Small intestine (tissue), 7 donors: Measurements from ENCODE around the gene FBXW7. TPM values are rescaled to one million over a fixed set of nuclear protein-coding genes. Genes with fewer than 3 reads are reported as not detected.

Experiments used
- DNase-seq, 2 donors: peaks; one replicate each; pipeline versions ENCODE4 v3.0.0 to v3.0.0-alpha.2; 2013
- FAIRE-seq: peaks from 2 replicates; lab custom pipeline; 2012; peaks lifted over from hg19 to GRCh38; lab: Jason Lieb, UNC
- H3K27ac ChIP-seq, 3 donors: one replicate each; pipeline ENCODE4 v1.5.1; 2013; ENCODE audit warnings: low read length in 2 of 3, mild to moderate bottlenecking in 2 of 3, control low read depth in 1 of 3, inconsistent platforms in 1 of 3, low read depth in 1 of 3, moderate library complexity in 1 of 3
- H3K27me3 ChIP-seq, 3 donors: one replicate each; pipeline ENCODE4 v1.6.1; 2013; ENCODE audit warnings: low read length in 3 of 3, inconsistent platforms in 1 of 3; ENCODE audit not compliant: control insufficient read depth in 3 of 3, insufficient read depth in 3 of 3
- H3K36me3 ChIP-seq, 3 donors: one replicate each; pipeline ENCODE4 v1.6.1; 2013; ENCODE audit warnings: low read length in 3 of 3, inconsistent platforms in 1 of 3, low read depth in 1 of 3, mild to moderate bottlenecking in 1 of 3, moderate library complexity in 1 of 3; ENCODE audit not compliant: control insufficient read depth in 3 of 3, insufficient read depth in 2 of 3
- H3K4me1 ChIP-seq, 3 donors: one replicate each; pipeline ENCODE4 v1.6.1; 2013; ENCODE audit warnings: low read length in 2 of 3, inconsistent platforms in 1 of 3, low read depth in 1 of 3, mild to moderate bottlenecking in 1 of 3, moderate library complexity in 1 of 3; ENCODE audit not compliant: control insufficient read depth in 3 of 3, insufficient read depth in 2 of 3
- H3K4me3 ChIP-seq, 3 donors: one replicate each; pipeline ENCODE4 v1.5.1; 2013; ENCODE audit warnings: low read length in 3 of 3, control low read depth in 1 of 3, inconsistent platforms in 1 of 3, low read depth in 1 of 3, mild to moderate bottlenecking in 1 of 3, moderate library complexity in 1 of 3
- H3K9me3 ChIP-seq, 2 donors: one replicate each; pipeline ENCODE4 v1.6.1; 2013; ENCODE audit warnings: low read depth in 1 of 2, low read length in 1 of 2; ENCODE audit not compliant: control insufficient read depth in 2 of 2, insufficient read depth in 1 of 2
- WGBS, 3 donors: extraction: QIAGEN DNeasy Blood & Tissue Kit; methylation state at CpG; one replicate each; pipeline ENCODE4 v1.1.7; 2013; 5-methylcytosine and 5-hydroxymethylcytosine counted together
- polyA plus RNA-seq, 4 donors: library from polyadenylated mRNA; stranded (reverse) in 3 of 4; unstranded in 1 of 4; fragments of 200-250 nt in 3 of 4; fragments of 120-200 nt in 1 of 4; gene quantifications; one replicate each; pipeline versions ENCODE4 v1.2.1 to v1.2.3, GENCODE V29; 2013
- donor health status: healthy with polysubstance abuse.
- donor health status: control.
- donor health status: control.
- donor health status: Bipolar disorder and iron deficiency.
- donor health status: healthy.

The FBXW7 gene
- polyA plus RNA-seq, 4 donors, result 7.4 to 18.1 (median 8.7) TPM

GRCh38 chr4:152283801-152284470 is 252.0 kb downstream of the FBXW7 start:
- no peak for FAIRE-seq
- Histone ChIP-seq H3K27me3 (no peaks in the 10 kb centered on the region), H3K4me3 (no peak overlapping the region), H3K36me3 (no peaks in the 10 kb centered on the region), H3K4me1 (peaks cover 0 to 5% (median 0%) of the 10 kb centered on the region in 3 donors), H3K9me3 (no peaks in the 10 kb centered on the region), H3K27ac (no peak overlapping the region)
- no peak for DNase-seq
- WGBS, 3 donors, result 85 to 90% (median 87%) methylated on average over 2 of the region's 2 CpGs

- DNase-seq, result no peak
- H3K4me3 ChIP-seq, result no peak overlapping the region
These were observed 254.1 kb downstream of the FBXW7 start for GRCh38 chr4:152281822-152282221.

GRCh38 chr4:152281211-152281610 is 254.7 kb downstream of the FBXW7 start:
- Histone ChIP-seq H3K4me1 (peaks cover 0 to 21% (median 0%) of the 10 kb centered on the region in 3 donors), H3K36me3 (no peaks in the 10 kb centered on the region), H3K27me3 (no peaks in the 10 kb centered on the region), H3K9me3 (no peaks in the 10 kb centered on the region), H3K27ac (no peak overlapping the region), H3K4me3 (no peak overlapping the region)
- no peak for FAIRE-seq
- 89 to 98% (median 90%) methylated on average over 2 of the region's 2 CpGs for WGBS, 3 donors
- no peak for DNase-seq

More at GRCh38 chr4:152281822-152282221, 254.1 kb downstream of the FBXW7 start:
- WGBS, 3 donors, result 56 to 68% (median 67%) methylated on average over 6 of the region's 6 CpGs
- no peak for FAIRE-seq
- Histone ChIP-seq H3K36me3 (no peaks in the 10 kb centered on the region), H3K4me1 (peaks cover 0 to 21% (median 0%) of the 10 kb centered on the region in 3 donors), H3K27me3 (no peaks in the 10 kb centered on the region), H3K9me3 (no peaks in the 10 kb centered on the region), H3K27ac (no peak overlapping the region)

GRCh38 chr4:152279234-152279566 is 256.7 kb downstream of the FBXW7 start:
- Histone ChIP-seq H3K9me3 (no peaks in the 10 kb centered on the region), H3K4me3 (no peak overlapping the region), H3K36me3 (no peaks in the 10 kb centered on the region), H3K4me1 (peaks cover 0 to 21% (median 0%) of the 10 kb centered on the region in 3 donors), H3K27ac (peak overlapping the region in 1 of 3 donors; percentile 39), H3K27me3 (no peaks in the 10 kb centered on the region)
- no peak for FAIRE-seq
- DNase-seq, result no peak
- WGBS, 3 donors, result 79 to 90% (median 85%) methylated on average over 8 of the region's 8 CpGs

- Histone ChIP-seq H3K4me3 (no peak overlapping the region), H3K27ac (peak overlapping the region in 2 of 3 donors; percentile 13 to 63), H3K36me3 (no peaks in the 10 kb centered on the region), H3K4me1 (peaks cover 0 to 21% (median 0%) of the 10 kb centered on the region in 3 donors), H3K27me3 (no peaks in the 10 kb centered on the region), H3K9me3 (no peaks in the 10 kb centered on the region)
- FAIRE-seq, result no peak
- peak; percentile 45 to 49 for DNase-seq
- 15 to 48% (median 41%) methylated on average over 9 of the region's 9 CpGs for WGBS, 3 donors
These were observed 257.2 kb downstream of the FBXW7 start for GRCh38 chr4:152278505-152279233.

- Histone ChIP-seq H3K4me1 (peaks cover 0 to 21% (median 0%) of the 10 kb centered on the region in 3 donors), H3K36me3 (no peaks in the 10 kb centered on the region), H3K27ac (peak overlapping the region in 2 of 3 donors; percentile 13 to 63), H3K27me3 (no peaks in the 10 kb centered on the region), H3K9me3 (no peaks in the 10 kb centered on the region), H3K4me3 (no peak overlapping the region)
- DNase-seq (no peak), FAIRE-seq (no peak)
These were observed 257.8 kb downstream of the FBXW7 start for GRCh38 chr4:152278172-152278504.

GRCh38 chr4:152277333-152277732 is 258.6 kb downstream of the FBXW7 start:
- Histone ChIP-seq H3K9me3 (no peaks in the 10 kb centered on the region), H3K27me3 (no peaks in the 10 kb centered on the region), H3K27ac (no peak overlapping the region), H3K4me1 (peaks cover 0 to 21% (median 0%) of the 10 kb centered on the region in 3 donors), H3K36me3 (no peaks in the 10 kb centered on the region), H3K4me3 (no peak overlapping the region)
- FAIRE-seq (no peak), DNase-seq (peak; percentile 8 to 22)
- 61 to 83% (median 72%) methylated on average over 5 of the region's 5 CpGs for WGBS, 3 donors

- no peak overlapping the region for H3K4me3 ChIP-seq
- H3K27me3 ChIP-seq, result no peaks in the 10 kb centered on the region
- no peaks in the 10 kb centered on the region for H3K9me3 ChIP-seq
- peaks cover 0 to 12% (median 0%) of the 10 kb centered on the region in 3 donors for H3K4me1 ChIP-seq
- H3K27ac ChIP-seq, result no peak overlapping the region
- FAIRE-seq (no peak), DNase-seq (no peak)
- no peaks in the 10 kb centered on the region for H3K36me3 ChIP-seq
- WGBS, 3 donors, result 50 to 69% (median 61%) methylated on average over 1 of the region's 1 CpG
These were observed 262.5 kb downstream of the FBXW7 start for GRCh38 chr4:152273343-152273742.
